ENCODE results near the gene TNPO2.

TNPO2 gene

GRCh38 chr19:12652219-12652618 lies 71.5 kb downstream of the TNPO2 start:
- DNase-seq (ENCODE audit: low read depth in 1 of 2, low spot score in 1 of 2): no peak

- DNase-seq (ENCODE audit: low read depth in 1 of 2, low spot score in 1 of 2): no peak
Measured at GRCh38 chr19:12649941-12650340, 73.8 kb downstream of the TNPO2 start.

Data from activated T-helper 1 cell treated with anti-CD3 and anti-CD28 coated beads, Interleukin-2, amount 50 U/mL, for 16 hours (primary cell).